GM19468 (cell line): ENCODE measurements around the gene BCL2L13.

ENCODE experiments used
- ATAC-seq: cut with Tn5 transposase; IDR thresholded peaks from one replicate; pipeline ENCODE4 v1.9.1; 2021; ENCODE audit warnings: mild to moderate bottlenecking, moderate library complexity, moderate number of reproducible peaks; ENCODE audit not compliant: unreplicated experiment; ENCODE audit errors: extremely low read depth

The BCL2L13 gene

DNA sequence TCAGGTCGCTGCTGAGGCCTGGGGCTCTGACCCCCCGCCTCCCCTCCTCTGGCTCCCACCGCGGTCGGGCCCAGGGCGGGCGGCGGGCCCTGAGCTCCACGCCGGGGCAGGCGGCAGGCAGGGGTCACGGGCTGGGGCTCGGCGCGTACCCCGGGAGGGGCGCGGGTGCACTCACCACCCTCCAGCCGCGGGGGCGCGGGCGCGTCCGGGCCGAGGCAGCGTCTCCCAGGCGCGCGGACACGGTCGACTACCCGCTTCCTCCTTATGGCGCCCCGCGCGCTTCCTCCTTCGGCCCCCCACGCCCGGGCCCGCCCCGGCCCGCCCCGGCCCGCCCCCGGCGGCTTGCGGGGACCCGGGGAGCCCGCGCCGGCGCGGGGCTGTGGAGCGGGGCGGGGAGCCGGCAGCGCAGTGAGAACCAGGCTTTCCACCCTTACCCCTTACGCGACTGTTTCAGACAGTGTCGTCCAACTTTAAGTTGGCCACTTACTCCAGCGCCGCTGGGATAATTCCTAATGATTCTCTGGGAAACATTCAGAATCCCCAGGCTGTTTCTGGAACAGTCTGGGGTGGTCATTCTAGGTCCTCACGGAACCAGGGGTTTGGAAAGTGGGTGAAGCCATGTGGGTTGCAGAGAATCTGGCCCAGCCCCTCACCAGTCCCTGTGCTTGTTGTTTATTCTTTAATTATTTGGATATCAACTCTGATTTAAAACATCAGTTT, 135.8 kb downstream of the BCL2L13 start, which contains the start of gene BID:
Gene BID (minus strand): TSS at position 264 of the 720 bp plus-strand sequence. CDS start 24,353 bp downstream, outside the sequence.
- ATAC-seq, result no peak

GRCh38 chr22:17774926-17775685, 136.5 kb downstream of the BCL2L13 start:
- no peak for ATAC-seq

DNA sequence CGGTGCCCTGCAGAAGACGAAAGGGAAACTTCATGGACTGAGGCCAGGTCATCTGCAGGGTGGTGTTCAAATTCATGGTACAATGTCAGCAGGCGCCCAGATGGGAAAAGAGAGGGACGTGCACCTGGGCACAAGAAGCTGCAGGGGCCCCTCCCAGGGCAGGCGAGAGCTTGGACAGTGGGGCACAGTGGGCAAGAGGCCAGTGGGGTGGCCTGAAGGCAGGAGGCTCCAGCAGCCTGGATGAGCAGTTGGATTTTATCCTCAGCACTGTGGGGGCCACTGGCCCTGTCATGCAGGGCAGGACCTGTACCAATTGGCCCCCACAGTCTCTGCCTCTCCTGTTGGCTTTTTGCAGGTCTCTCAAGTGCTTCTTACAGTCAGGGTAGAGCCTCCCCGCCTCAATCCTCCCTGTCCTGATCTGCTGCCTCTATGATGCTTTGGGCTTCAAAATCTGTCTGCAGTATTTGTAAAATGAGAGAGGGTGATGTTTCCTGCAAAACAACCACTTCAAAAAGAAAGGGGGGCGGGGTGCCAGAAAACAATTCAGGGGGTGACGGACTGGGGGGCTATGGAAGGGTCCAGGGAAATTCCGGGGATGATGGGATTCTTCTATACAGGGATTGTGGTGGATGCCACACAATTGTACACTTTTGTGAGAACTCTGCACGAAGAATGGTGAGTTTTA, 137.4 kb downstream of the BCL2L13 start:
- ATAC-seq, result no peak

GRCh38 chr22:17777005-17777716, 138.6 kb downstream of the BCL2L13 start:
- ATAC-seq, result no peak

GRCh38 chr22:17777717-17778044, 139.1 kb downstream of the BCL2L13 start:
- no peak for ATAC-seq

DNA sequence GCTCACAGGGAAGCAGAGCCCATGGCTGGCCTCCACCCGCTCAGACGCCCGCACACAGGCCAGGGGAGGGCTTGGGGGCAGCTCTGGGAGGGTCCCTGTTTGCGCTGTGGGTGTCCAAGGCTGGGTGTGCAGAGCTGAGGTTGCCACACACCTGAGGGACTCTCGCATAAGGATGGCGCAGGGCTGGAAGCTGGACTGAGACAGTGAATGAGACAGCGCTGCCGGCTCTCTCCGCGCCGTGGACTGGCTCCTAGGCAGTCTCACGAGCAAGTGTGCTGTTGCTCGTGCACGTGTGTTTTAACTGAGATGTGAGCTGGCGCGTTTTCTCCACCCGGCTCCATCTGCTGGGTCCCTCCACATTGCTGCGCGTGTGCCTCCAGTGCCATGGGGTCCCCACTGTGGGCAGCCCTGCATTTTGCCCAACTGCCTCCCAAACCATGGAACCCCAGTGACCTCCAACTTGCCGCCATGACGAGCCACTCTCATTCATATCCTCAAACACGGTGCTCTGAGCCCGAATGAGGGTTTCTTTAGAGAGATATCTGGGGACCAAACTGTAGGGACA, 139.9 kb downstream of the BCL2L13 start:
- ATAC-seq, result no peak

- no peak for ATAC-seq
Observed at GRCh38 chr22:17779286-17780115, 140.9 kb downstream of the BCL2L13 start.

DNA sequence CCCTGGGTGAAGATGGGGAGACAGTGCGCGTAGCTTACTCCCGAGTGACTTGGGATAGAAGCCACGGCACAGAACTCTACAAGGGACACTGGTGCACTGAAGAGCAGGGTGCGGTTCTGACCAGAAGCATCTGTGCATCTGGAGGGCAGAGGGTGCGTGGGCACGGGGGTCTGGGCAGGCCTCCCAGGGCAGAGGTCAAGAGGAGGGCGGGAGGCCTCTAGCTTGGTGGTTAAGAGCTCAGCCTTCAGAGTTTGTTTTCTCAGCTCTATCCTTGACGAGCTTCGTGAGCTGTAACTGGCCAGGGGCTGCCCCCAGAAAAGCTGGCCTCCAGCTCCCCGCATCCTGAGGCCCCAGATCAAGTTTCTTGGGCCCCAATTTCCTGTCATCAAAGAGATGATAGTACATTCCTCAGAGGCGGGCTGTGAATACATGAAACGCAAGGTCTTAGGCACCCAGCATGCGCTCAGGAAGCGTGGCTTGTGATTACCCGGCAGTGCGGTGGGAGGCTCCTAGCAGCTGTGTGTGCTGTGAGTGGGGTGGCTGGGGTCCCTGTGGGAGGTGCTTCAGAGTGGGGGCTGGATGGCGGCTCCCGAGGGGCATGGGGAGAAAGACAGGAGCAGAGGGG, 141.7 kb downstream of the BCL2L13 start:
- no peak for ATAC-seq
